GM08714 (cell line): Measurements from ENCODE around the gene TIPRL.
"Not testable (repeated sequence)": the region's sequence is repeated elsewhere in the genome, so short reads cannot be mapped to it uniquely, and the experiment has no call there.

Experiments
- H3K4me3 ChIP-seq: fragments of 200-500 bp; sonication (Bioruptor generic); 2 replicates; pipeline ENCODE4 v1.5.1; 2014; ENCODE audit warnings: mild to moderate bottlenecking, low read length, inconsistent platforms
- ZNF274 ChIP-seq: IDR thresholded peaks from 2 replicates; pipeline ENCODE4 v1.6.1; 2012; ENCODE audit warnings: mild to moderate bottlenecking, low read depth, low read length

The TIPRL gene

GRCh38 chr1:168146160-168146539, 32.6 kb upstream of the TIPRL start:
- TF ChIP-seq ZNF274, result no peak
- H3K4me3 ChIP-seq, result no peak overlapping the region

- no peak overlapping the region for H3K4me3 ChIP-seq
- no peak for TF ChIP-seq ZNF274
Measured at GRCh38 chr1:168146626-168147025, 32.1 kb upstream of the TIPRL start.

- no peak for TF ChIP-seq ZNF274
- no peak overlapping the region for H3K4me3 ChIP-seq
Measured at GRCh38 chr1:168148916-168149315, 29.8 kb upstream of the TIPRL start.

- H3K4me3 ChIP-seq, result no peak overlapping the region
- no peak for TF ChIP-seq ZNF274
Measured at GRCh38 chr1:168150283-168150682, 28.5 kb upstream of the TIPRL start.

GRCh38 chr1:168151935-168152334, 26.8 kb upstream of the TIPRL start:
- no peak for TF ChIP-seq ZNF274
- H3K4me3 ChIP-seq, result no peak overlapping the region

GRCh38 chr1:168154707-168155106, 24.1 kb upstream of the TIPRL start:
- not testable (repeated sequence) for H3K4me3 ChIP-seq

GRCh38 chr1:168155910-168156309, 22.9 kb upstream of the TIPRL start:
- H3K4me3 ChIP-seq, result no peak overlapping the region
- no peak for TF ChIP-seq ZNF274

GRCh38 chr1:168157638-168158037, 21.1 kb upstream of the TIPRL start:
- no peak overlapping the region for H3K4me3 ChIP-seq
- no peak for TF ChIP-seq ZNF274

GRCh38 chr1:168159251-168159650, 19.5 kb upstream of the TIPRL start:
- no peak overlapping the region for H3K4me3 ChIP-seq
- TF ChIP-seq ZNF274, result no peak

GRCh38 chr1:168159979-168160378, 18.8 kb upstream of the TIPRL start:
- H3K4me3 ChIP-seq, result no peak overlapping the region
- no peak for TF ChIP-seq ZNF274

GRCh38 chr1:168161459-168161858, 17.3 kb upstream of the TIPRL start:
- H3K4me3 ChIP-seq, result no peak overlapping the region
- no peak for TF ChIP-seq ZNF274

GRCh38 chr1:168163670-168164069, 15.1 kb upstream of the TIPRL start:
- TF ChIP-seq ZNF274, result no peak

GRCh38 chr1:168164771-168165170, 14.0 kb upstream of the TIPRL start:
- no peak overlapping the region for H3K4me3 ChIP-seq
- TF ChIP-seq ZNF274, result no peak

More at GRCh38 chr1:168163670-168164069, 15.1 kb upstream of the TIPRL start:
- no peak overlapping the region for H3K4me3 ChIP-seq

GRCh38 chr1:168167806-168168205, 11.0 kb upstream of the TIPRL start:
- no peak for TF ChIP-seq ZNF274
- H3K4me3 ChIP-seq, result no peak overlapping the region

- TF ChIP-seq ZNF274, result no peak
- H3K4me3 ChIP-seq, result no peak overlapping the region
Measured at GRCh38 chr1:168170564-168171508, 7.9 kb upstream of the TIPRL start.

GRCh38 chr1:168172250-168172915, 6.4 kb upstream of the TIPRL start:
- no peak overlapping the region for H3K4me3 ChIP-seq
- no peak for TF ChIP-seq ZNF274
